H9 (cell line): ENCODE data around the gene PLEKHN1. TPM values are rescaled to one million over a fixed set of nuclear protein-coding genes. Genes with fewer than 3 reads are reported as not detected.

Source experiments
- DNase-seq: peaks from one replicate; pipeline ENCODE4 v3.0.0-alpha.2; 2017
- H2AFZ ChIP-seq: one replicate; pipeline ENCODE4 v1.6.1; 2013; ENCODE audit warnings: mild to moderate bottlenecking, low read length, control low read depth, moderate library complexity
- H2AK5ac ChIP-seq: 2 replicates; pipeline ENCODE4 v1.6.1; 2013; ENCODE audit warnings: low read length, control low read depth, mixed read lengths; ENCODE audit not compliant: insufficient read length
- H2BK120ac ChIP-seq: one replicate; pipeline ENCODE4 v1.6.1; 2013; ENCODE audit warnings: low read depth, mild to moderate bottlenecking, low read length, control low read depth, inconsistent platforms; ENCODE audit not compliant: poor library complexity, severe bottlenecking
- H2BK12ac ChIP-seq: 2 replicates; pipeline ENCODE4 v1.6.1; 2013; ENCODE audit warnings: low read length, control low read depth, mixed read lengths, low read depth; ENCODE audit not compliant: insufficient read length
- H2BK15ac ChIP-seq: 2 replicates; pipeline ENCODE4 v1.6.1; 2013; ENCODE audit warnings: low read depth, low read length, control low read depth
- H2BK20ac ChIP-seq: one replicate; pipeline ENCODE4 v1.6.1; 2013; ENCODE audit warnings: low read depth, mild to moderate bottlenecking, low read length, control low read depth, inconsistent platforms; ENCODE audit not compliant: poor library complexity, severe bottlenecking
- H2BK5ac ChIP-seq: 2 replicates; pipeline ENCODE4 v1.6.1; 2013; ENCODE audit warnings: low read length, control low read depth, mixed read lengths; ENCODE audit not compliant: insufficient read length
- H3K14ac ChIP-seq: 2 replicates; pipeline ENCODE4 v1.6.1; 2013; ENCODE audit warnings: low read length, control low read depth; ENCODE audit not compliant: insufficient read depth
- H3K18ac ChIP-seq: 2 replicates; pipeline ENCODE4 v1.6.1; 2013; ENCODE audit warnings: low read depth, mild to moderate bottlenecking, mixed read lengths, low read length, control low read depth; ENCODE audit not compliant: insufficient read length
- H3K23ac ChIP-seq: 2 replicates; pipeline ENCODE4 v1.6.1; 2013; ENCODE audit warnings: low read length, control low read depth, mixed read lengths, low read depth; ENCODE audit not compliant: insufficient read length
- H3K23me2 ChIP-seq: 2 replicates; pipeline ENCODE4 v1.6.1; 2013; ENCODE audit warnings: low read depth, mild to moderate bottlenecking, mixed read lengths, low read length, control low read depth; ENCODE audit not compliant: insufficient read length, poor library complexity, severe bottlenecking
- H3K27ac ChIP-seq: 2 replicates; pipeline ENCODE4 v1.5.1; 2013; ENCODE audit warnings: low read length, control low read depth, mixed read lengths, low read depth; ENCODE audit not compliant: insufficient read length
- H3K27me3 ChIP-seq: 2 replicates; pipeline ENCODE4 v1.6.1; 2013; ENCODE audit warnings: low read length, control low read depth, inconsistent platforms; ENCODE audit not compliant: insufficient read depth
- H3K4ac ChIP-seq: 2 replicates; pipeline ENCODE4 v1.6.1; 2013; ENCODE audit warnings: low read depth, mild to moderate bottlenecking, control low read depth, inconsistent platforms, low read length, moderate library complexity
- H3K4me1 ChIP-seq: 2 replicates; pipeline ENCODE4 v1.6.1; 2013; ENCODE audit warnings: low read length, control low read depth, inconsistent platforms; ENCODE audit not compliant: insufficient read depth
- H3K4me2 ChIP-seq: 2 replicates; pipeline ENCODE4 v1.6.1; 2013; ENCODE audit warnings: low read length, control low read depth, mixed read lengths; ENCODE audit not compliant: insufficient read length, insufficient read depth
- H3K56ac ChIP-seq: 2 replicates; pipeline ENCODE4 v1.6.1; 2013; ENCODE audit warnings: low read depth, mild to moderate bottlenecking, mixed read lengths, low read length, control low read depth; ENCODE audit not compliant: insufficient read length
- H3K79me1 ChIP-seq: 2 replicates; pipeline ENCODE4 v1.6.1; 2013; ENCODE audit warnings: low read depth, mild to moderate bottlenecking, moderate library complexity, low read length, control low read depth, inconsistent platforms; ENCODE audit not compliant: insufficient read depth, poor library complexity, severe bottlenecking
- H3K79me2 ChIP-seq: 2 replicates; pipeline ENCODE4 v1.6.1; 2013; ENCODE audit warnings: low read length, control low read depth, inconsistent platforms; ENCODE audit not compliant: insufficient read depth
- H3K9ac ChIP-seq: 2 replicates; pipeline ENCODE4 v1.6.1; 2013; ENCODE audit warnings: low read length, control low read depth, mixed read lengths; ENCODE audit not compliant: insufficient read length; ENCODE audit errors: extremely low read depth
- H3K9me3 ChIP-seq: one replicate; pipeline ENCODE4 v1.6.1; 2013; ENCODE audit warnings: low read depth, low read length, inconsistent platforms; ENCODE audit not compliant: control insufficient read depth
- H3T11ph ChIP-seq: one replicate; pipeline ENCODE4 v1.6.1; 2013; ENCODE audit warnings: mild to moderate bottlenecking, low read length, control low read depth, inconsistent platforms
- H4K20me1 ChIP-seq: one replicate; pipeline ENCODE4 v1.6.1; 2013; ENCODE audit not compliant: control insufficient read depth, insufficient read length, insufficient read depth
- H4K5ac ChIP-seq: 2 replicates; pipeline ENCODE4 v1.6.1; 2013; ENCODE audit warnings: low read depth, mild to moderate bottlenecking, mixed read lengths, low read length, control low read depth; ENCODE audit not compliant: insufficient read length
- H4K8ac ChIP-seq: replicated peaks from 2 replicates; pipeline ENCODE4 v1.6.1; 2013; ENCODE audit warnings: low read length, control low read depth, mixed read lengths, low read depth; ENCODE audit not compliant: insufficient read length
- H4K91ac ChIP-seq: 2 replicates; pipeline ENCODE4 v1.6.1; 2013; ENCODE audit warnings: low read depth, mild to moderate bottlenecking, moderate library complexity, mixed read lengths, low read length, control low read depth; ENCODE audit not compliant: insufficient read length
- H3K27ac Mint-ChIP-seq, 3 experiments: 2 replicates in 2 of 3; 3 replicates in 1 of 3; pipeline ENCODE4 v1.8.0; 2020 to 2021; ENCODE audit warnings: mixed read lengths in 3 of 3, mild to moderate bottlenecking in 1 of 3, moderate library complexity in 1 of 3
- H3K27me3 Mint-ChIP-seq: 2 replicates; pipeline ENCODE4 v1.8.0; 2021; ENCODE audit warnings: low read depth, mild to moderate bottlenecking, moderate library complexity, mixed read lengths
- H3K36me3 Mint-ChIP-seq, 3 experiments: 2 replicates in 2 of 3; 3 replicates in 1 of 3; pipeline ENCODE4 v1.8.0; 2020 to 2021; ENCODE audit warnings: low read depth in 3 of 3, mixed read lengths in 3 of 3; ENCODE audit not compliant: insufficient read depth in 1 of 3
- H3K4me1 Mint-ChIP-seq, 2 experiments: 2 replicates each; pipeline ENCODE4 v1.8.0; 2020; ENCODE audit warnings: mixed read lengths in 2 of 2
- H3K4me3 Mint-ChIP-seq, 2 experiments: 2 replicates in 1 of 2; 3 replicates in 1 of 2; pipeline ENCODE4 v1.8.0; 2020 to 2021; ENCODE audit warnings: mild to moderate bottlenecking in 2 of 2, mixed read lengths in 2 of 2, moderate library complexity in 1 of 2
- H3K9me3 Mint-ChIP-seq, 2 experiments: 2 replicates in 1 of 2; 3 replicates in 1 of 2; pipeline ENCODE4 v1.8.0; 2020; ENCODE audit warnings: mild to moderate bottlenecking in 2 of 2, mixed read lengths in 2 of 2, moderate library complexity in 1 of 2
- WGBS: extraction: QIAGEN DNeasy Blood & Tissue Kit; methylation state at CpG from one replicate; pipeline ENCODE4 v1.1.7; 2013; ENCODE audit warnings: missing lambda C conversion rate, low lambda C conversion rate, mixed read lengths; ENCODE audit not compliant: insufficient read length; ENCODE audit errors: extremely low coverage; 5-methylcytosine and 5-hydroxymethylcytosine counted together
- total RNA-seq: library from RNA; stranded (reverse); gene quantifications from 2 replicates; pipeline ENCODE4 v1.2.1, GENCODE V29; 2021
- TF ChIP-seq, protein P1 (sequence below): fragments of 200-600 bp; sonication (generic); conservative IDR thresholded peaks from 3 replicates; pipeline ENCODE4 v1.8.0; 2021; ENCODE audit warnings: antibody characterized with exemption, mild to moderate bottlenecking

The PLEKHN1 gene
- total RNA-seq, 1 experiment from 2014 or later = 3.0 TPM

GRCh38 chr1:930633-931138, 35.6 kb upstream of the PLEKHN1 start:
- H3K27me3 ChIP-seq = peaks cover 73% of the 10 kb centered on the region

More at GRCh38 chr1:930633-931138, 35.6 kb upstream of the PLEKHN1 start:
- Histone ChIP-seq H2BK120ac (no peak overlapping the region), H4K8ac (no peak overlapping the region), H3T11ph (no peak overlapping the region), H3K9ac (no peak overlapping the region), H3K23me2 (no peaks in the 10 kb centered on the region), H3K79me1 (no peaks in the 10 kb centered on the region), H3K4ac (no peak overlapping the region), H4K5ac (no peak overlapping the region), H2AFZ (no peak overlapping the region), H3K9me3 (no peaks in the 10 kb centered on the region), H2BK5ac (no peak overlapping the region), H3K14ac (no peak overlapping the region; the same call in 1 of the 2 replicates), H4K91ac (no peak overlapping the region), H3K4me1 (no peaks in the 10 kb centered on the region), H3K23ac (no peak overlapping the region), H3K18ac (no peak overlapping the region), H4K20me1 (peaks cover 10% of the 10 kb centered on the region), H3K4me2 (no peak overlapping the region), H3K27ac (no peak overlapping the region), H2BK20ac (no peak overlapping the region), H3K79me2 (no peaks in the 10 kb centered on the region), H2BK15ac (no peak overlapping the region), H2AK5ac (no peak overlapping the region), H3K56ac (no peak overlapping the region), H2BK12ac (no peak overlapping the region)
- Mint-ChIP-seq H3K27me3 (peaks cover 91% of the 10 kb centered on the region), H3K4me1 (peaks cover 13 to 38% of the 10 kb centered on the region in 2 experiments), H3K36me3 (peaks cover 0 to 3% (median 2%) of the 10 kb centered on the region in 3 experiments; a peak in 3 of 7 replicates), H3K4me3 (no peak overlapping the region), H3K27ac (no peak overlapping the region), H3K9me3 (peaks cover 0 to 4% of the 10 kb centered on the region in 2 experiments; a peak in 1 of 5 replicates)
- TF ChIP-seq, protein P1, sequence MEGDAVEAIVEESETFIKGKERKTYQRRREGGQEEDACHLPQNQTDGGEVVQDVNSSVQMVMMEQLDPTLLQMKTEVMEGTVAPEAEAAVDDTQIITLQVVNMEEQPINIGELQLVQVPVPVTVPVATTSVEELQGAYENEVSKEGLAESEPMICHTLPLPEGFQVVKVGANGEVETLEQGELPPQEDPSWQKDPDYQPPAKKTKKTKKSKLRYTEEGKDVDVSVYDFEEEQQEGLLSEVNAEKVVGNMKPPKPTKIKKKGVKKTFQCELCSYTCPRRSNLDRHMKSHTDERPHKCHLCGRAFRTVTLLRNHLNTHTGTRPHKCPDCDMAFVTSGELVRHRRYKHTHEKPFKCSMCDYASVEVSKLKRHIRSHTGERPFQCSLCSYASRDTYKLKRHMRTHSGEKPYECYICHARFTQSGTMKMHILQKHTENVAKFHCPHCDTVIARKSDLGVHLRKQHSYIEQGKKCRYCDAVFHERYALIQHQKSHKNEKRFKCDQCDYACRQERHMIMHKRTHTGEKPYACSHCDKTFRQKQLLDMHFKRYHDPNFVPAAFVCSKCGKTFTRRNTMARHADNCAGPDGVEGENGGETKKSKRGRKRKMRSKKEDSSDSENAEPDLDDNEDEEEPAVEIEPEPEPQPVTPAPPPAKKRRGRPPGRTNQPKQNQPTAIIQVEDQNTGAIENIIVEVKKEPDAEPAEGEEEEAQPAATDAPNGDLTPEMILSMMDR = no peak
- WGBS = no CpG with 5 or more reads among the region's 18 CpGs
- DNase-seq = no peak
